Amniotic epithelial cell (primary cell): ENCODE measurements around the gene DHH.
"Not testable (repeated sequence)": the region's sequence is repeated elsewhere in the genome, so short reads cannot be mapped to it uniquely, and the experiment has no call there.

Experiments used
- DNase-seq: peaks from one replicate; pipeline ENCODE4 v3.0.0-alpha.2; 2010; ENCODE audit warnings: low read depth

Gene DHH

DNA sequence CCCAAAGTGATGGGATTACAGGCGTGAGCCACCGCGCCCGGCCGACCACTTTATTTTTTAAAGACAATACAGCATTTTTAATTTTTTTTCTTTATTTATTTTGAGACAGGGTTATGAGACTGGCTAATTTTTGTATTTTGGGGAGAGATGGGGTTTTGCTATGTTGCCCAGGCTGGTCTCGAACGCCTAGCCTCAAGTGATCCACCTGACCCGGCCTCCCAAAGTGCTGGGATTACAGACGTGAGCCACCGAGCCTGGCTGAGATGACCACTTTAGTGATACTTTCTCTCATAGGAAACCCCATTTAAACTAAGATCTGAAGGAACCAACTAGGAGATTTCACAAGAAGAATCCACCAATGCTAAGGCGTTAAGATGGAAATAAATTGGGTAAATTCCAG lies 23.6 kb downstream of the DHH start:
- DNase-seq = no peak

DNA sequence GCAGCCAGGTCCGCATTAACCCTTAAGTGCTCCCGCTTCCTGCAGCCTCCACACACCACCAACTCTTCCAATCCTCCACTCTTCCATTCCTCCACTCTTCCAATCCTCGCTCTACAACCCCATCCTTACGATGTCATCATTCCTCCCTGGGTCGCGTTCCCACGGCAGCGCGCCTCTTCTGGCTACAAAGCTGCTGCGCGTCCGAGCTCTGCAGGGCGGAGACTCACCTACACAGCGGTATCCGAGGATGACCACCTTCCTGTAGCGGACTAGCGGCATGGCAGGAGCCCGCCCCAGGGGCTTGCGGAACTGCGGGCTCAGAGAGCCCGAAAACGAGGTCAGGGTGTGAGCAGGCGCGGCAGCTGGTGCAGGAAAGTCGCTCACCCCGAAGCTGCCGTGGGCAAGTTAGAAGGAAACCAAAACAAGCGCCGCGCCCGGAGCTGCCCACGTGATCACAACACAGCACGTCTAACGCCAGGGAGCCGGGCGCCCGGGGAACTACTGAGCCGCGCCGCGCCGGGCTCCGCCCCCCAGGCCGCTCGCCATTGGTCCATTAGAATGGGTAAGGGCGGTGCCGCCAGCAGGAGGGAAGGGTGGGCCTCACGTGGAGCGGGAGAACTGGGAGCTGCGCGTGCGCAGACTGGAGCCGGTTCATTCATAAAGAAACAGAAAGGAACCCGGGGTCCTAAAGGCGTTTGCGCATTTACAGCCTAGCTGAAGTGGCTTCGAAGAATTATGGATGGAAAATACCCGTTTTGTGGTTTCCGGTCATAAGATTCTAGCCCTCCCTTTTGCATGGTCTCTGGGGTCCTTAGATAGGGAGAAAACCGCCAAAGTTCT lies 24.9 kb downstream of the DHH start, which contains the start of gene RHEBL1:
RHEBL1 (minus strand) TSS at position 473 of the 840 bp plus-strand sequence; CDS start at position 279, 194 bp downstream.
- peak; percentile 90 for DNase-seq

DNA sequence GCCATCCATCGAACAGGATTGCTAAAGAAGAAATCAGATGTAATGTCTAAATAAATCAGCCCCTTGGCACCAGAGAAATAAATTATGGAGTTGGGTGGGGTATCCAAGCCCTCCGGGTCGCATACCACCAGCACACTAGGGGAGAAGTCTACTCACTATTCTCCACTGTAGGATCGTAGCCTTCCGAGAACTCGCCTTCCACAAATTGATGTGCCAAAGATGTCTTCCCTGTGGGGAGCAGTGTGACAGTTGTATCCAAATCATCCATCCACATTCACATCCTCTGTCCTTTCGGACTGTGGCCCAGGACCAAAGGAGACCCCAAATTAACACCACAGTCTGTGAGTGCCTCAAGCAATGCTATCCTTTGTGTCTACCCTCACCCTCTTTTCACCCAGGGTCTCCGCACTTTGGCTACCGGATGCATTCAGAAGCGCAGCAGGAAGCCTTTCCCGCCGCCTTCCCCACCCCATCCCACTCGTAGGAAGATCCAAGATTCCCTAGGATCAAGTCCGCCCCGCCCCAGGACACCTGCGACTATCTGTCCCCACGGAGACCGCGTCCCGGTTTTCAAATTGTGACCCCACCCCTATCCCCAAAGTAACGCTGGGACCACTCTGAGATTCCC lies 25.6 kb downstream of the DHH start:
- no peak for DNase-seq

DNA sequence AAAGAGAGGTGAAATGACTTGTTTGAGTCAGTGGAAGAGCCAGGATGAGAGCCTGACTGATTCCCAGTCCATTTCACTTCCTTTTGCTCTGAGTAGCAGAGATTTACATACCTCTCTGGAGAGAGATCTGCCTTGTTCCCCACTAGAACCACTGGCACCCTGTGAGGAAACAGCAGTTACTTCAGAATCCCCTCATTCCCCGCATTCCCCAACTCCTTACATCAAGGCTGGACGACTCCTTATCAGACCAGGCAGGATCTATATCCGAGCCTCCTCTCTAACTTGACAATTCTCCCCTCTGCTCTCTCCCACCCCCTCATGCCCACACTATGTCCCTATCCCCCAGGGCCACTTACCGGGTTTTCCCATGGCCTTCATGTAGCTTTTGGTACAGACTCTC lies 28.5 kb downstream of the DHH start:
- DNase-seq = no peak

DNA sequence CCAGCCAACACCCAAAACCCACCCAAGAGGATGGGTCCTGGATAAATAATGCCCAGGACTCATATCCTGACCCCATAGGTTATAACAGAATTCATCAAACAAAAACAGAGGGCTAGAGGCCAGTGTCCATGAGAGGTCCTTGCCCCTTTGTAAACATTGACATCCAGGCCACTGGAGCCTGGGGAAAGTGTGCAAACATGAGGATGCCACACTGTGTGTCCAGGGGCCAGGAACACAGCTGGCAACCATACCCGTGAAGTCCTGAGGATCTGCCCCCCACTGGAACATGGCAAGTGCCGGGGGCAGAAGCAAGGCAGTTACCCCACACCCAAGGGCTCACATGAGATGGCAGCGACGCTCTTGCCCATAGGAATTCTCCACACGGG lies 29.8 kb downstream of the DHH start:
- DNase-seq = no peak

DNA sequence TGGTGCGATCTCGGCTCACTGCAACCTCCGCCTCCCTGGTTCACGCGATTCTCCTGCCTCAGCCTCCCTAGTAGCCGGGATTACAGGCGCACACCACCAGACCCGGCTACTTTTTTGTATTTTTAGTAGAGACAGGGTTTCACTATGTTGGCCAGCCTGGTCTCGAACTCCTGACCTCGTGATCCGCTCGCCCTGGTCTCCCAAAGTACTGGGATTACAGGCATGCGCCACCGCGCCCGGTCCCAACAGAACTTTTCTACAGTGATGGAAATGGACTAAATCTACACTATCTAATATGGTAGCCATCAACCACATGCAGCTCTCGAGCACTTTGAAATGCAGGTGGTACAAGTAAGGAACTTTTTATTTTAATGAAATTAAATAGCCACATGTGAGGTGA lies 32.7 kb downstream of the DHH start:
- not testable (repeated sequence) for DNase-seq

DNA sequence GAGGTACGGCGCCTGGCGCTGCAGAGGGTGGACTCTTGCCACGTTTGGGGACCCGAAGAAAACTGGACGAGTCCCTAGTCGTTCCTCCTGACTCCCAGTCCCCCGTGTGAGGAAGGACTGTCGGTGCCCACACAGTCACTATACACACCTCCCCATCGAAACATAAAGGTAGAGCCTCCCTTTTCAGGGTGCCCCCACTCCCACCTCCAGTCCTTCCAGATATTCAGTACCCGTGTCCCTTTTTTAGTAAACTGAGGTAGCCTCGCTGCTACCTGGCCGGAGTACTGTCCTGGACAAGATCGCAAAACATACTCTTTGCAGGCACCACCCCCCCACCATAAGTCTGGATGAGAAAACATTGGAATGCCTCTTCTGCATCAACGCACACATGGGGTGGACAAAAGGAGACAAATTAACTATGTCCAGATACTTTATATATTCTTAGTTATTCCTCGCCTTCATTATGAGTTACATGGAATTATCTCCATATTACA lies 33.4 kb downstream of the DHH start:
- no peak for DNase-seq

DNA sequence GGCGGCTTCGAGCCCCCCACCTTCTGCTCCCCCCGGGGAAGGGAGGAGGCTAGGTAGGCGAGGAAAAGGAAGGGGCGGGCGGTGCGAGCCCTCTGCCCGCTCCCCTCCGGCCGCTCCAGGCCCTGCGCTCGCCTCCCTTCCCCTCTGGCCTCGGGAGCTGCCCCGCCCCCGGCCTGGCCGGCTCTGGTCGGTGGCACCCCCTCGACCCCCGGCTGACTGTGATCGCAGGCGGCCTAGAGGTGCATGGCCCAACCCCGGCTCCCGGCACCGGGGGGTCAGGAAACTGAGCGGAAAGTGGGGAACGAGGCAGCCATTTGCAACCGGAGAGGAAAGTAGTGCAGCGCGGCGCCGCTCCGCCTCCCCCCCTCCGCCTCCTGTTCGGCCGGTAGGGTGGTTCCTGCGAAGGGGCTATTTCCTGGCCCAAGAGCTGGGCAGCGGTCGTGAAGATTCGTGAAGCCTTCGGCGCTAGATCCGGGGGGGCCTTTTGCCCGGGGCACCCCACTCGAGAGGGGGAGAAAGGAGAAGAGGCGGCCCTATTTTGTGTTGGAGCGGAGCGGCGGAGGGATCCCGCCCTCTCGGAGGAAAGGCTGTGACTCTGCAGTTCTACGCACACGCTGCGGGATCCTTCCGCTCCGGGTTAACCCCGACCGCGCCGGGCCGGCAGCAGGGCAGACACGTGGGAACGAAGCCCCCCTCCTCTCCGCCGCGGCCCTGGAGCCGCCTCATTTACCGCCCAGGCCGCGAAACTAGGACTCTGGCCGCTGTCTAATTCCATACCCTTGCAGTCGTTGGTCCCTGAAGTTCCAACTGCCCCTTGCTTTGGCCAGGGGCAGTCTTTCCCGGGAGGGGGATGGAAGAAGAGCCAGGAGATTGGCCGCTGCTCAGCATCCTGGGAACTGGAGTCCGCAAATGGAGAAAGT lies 34.1 kb downstream of the DHH start, which contains the start of gene KMT2D:
KMT2D (minus strand) TSS at position 558 of the 920 bp plus-strand sequence. CDS start 5,470 bp downstream, outside the sequence.
- peak; percentile 96 for DNase-seq

DNA sequence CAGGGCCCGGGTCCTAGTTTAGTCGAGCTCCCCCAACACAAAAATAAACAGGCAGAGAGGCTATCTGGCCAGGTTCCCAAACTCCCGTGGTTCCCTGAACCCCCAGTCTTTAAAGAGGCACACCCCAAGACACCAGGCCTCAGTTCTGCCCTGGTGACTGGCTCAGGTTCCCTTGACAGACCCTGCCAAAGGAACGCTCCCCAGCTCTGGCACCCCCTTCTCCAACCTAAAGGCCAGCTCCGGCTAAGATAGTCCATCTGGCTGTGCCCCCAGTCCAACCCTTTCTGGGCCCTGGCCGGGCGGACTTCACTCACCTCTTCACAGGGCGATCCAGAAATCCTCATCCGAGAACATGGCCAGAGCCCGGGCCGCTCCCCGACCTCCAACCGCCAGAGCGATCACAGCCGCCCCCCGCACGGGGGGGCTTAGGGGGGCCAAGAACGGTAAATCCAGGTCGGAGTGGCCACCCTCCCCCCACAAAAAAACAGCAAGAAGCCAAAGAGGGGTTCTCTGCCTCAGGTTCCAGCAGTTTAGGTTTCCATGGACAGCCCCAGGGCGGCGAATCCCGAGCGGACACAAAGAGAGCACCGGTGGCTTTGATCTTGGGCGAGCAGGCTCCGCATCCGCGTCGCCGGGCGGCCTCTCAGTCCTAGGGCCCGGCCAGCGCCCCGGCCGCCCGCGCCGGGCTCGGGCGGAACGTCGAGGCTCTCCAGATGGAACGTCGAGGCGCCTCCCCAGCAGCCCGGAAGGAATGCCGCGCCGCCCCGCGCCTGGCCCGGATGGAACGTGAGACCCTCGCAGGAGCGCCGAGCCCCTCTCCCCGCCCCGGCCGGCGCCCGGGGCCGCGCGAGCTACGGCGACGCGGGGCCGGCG lies 35.1 kb downstream of the DHH start:
- peak; percentile 16 for DNase-seq

DNA sequence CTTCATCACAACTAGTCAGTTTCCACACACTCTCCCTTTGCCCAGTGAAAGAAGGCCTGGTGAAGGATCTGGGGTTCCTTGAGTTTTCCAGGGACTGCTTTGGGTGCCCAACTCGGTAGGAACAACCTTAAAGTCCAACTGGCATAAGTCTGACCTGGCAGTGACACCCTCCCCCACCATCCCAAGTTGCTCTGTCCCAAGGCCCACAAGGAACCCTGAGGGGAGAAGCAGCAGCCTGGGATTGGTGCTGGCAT lies 35.6 kb downstream of the DHH start:
- no peak for DNase-seq

DNA sequence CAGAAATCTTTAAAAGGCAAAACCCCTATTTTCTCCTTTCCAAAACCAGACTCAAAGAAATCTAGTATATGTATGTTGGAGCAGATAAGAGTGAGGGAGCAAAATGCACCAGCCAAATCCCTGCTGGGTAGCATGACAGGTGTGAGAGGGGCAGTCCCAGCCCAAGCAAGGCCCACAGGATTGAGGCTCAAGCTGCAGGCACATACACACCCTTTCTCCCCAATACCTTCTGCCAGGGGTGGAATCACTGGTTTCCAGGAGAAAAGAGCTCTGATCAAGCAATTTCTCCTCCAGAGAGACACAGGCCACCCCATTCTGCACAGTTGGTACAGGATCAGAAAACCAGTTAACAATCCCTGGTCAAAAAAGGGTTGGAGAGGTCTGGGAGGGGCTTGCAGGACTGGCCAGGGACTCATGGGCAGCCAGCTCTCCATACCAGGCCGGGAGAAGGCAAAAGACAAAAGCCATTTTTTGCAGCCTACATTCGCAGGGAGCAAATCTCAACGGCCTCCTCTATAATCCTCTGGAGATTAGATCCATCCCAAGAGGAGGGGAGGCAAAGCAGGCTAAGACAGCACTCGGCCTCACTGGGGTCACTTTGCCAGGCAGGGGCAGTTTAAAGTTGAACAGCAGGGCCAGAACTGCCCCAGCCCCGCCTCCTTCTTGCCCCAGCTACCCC lies 36.1 kb downstream of the DHH start:
- no peak for DNase-seq

DNA sequence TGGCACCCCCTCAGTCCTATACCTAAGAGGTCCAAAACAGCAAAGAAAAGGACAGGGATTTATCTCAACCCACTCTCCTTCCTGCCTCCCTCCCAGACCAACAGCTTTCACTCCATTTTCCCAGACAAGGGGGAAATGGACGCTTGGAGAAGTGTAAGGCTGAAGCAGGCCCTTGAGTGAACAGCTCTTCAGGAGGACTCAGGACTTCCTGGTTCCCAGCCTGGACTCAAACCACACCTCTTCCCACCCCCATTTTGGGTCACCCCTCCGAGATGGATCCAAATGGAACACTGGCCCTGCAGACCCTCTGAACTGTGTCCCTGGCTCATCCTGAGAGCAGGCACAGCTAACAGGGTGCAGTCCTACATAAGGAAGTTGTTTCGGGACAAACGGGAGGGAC lies 36.7 kb downstream of the DHH start:
- DNase-seq = no peak

DNA sequence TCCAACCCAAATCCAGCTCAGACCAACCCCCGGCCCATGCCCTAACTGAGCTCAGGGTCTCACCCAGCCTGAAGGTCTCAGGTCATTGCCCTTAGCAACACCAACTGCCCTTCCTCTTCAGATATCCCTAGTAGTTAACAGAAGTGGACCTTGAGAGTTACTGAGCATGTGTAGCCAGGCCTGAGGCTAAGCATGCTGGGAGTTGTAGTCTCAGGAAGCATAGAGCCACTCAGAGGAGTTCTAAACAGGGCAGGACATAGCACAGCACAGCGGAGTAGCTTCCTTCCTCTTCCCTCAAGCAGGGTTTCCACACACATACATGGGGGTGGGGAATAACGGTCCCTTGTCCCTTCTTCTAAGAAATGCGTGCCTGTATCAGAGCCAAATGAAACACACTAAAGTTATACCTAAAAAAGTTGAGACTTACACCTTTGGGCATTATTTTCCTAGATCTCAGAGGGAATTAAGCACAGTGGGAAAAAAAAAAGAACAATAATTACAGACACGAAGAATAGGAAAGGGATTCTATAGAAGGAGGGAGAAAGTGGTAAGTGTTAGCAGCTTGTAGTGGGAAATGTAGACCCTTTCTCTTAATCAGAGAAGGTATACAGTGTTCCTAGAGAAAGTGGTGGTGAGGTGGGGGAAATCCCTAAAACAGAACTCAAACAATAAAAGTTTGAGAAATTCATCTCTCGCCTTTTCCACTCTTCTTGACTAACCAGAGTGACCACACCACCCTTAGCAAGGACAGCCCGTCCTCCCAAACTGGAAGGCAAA lies 38.4 kb downstream of the DHH start:
- DNase-seq = peak; percentile 86

DNA sequence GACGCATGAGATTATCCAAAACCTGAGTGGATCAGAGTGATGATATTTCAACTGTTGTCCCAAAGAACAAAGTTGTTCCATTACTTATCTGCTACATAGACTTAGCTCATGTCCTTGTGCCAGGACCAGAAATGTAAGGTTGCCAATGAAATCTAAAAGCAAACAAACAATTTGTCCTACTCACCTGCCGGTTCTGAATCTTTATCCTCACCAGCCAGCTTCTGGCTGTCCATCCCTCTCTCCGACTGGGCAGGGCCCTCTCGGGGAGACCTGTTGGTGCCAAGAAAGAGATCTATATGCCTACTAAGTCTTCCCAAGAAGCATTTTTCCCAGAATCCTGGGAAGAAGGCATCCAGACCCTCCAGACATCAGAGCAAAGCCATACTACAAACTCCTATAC lies 39.5 kb downstream of the DHH start:
- no peak for DNase-seq

DNA sequence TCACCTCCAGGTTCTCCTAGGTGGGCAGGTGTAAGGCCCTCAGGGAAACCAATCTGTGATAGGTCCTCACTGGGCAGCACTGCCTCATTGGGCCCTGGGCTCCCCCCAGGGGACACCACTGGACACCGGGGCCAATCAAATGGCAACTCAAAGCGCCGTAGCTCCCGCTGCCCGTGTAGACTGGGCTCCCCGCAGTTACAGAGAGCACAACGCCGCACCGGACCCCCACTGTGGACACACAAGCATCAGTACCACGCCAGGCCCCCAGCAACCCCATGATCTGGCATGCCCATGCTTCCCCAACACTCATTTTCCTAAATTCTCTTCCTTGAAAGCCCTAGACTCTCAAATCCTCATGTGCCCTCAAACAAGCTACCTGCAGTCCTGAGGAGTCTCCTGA lies 40.1 kb downstream of the DHH start:
- no peak for DNase-seq

DNA sequence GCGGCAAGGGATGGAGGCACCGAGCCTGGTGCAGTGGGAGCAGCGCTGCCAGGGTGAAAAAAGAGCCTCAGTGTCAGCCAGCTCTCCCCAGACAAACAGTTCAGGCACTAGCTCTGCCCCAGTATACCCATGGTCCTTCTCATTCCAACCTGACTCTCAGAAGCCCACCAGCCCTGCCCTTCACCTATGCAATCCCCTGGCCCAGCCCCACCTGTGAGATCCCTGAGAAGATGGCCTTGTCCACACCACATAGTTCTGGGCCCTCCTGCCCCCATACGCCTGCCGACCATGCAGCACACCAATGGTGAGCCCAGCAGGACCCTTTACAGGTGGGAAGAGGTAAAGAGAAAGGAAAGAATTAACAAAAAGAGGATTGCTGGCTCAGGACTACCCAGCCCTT lies 40.5 kb downstream of the DHH start:
- no peak for DNase-seq

DNA sequence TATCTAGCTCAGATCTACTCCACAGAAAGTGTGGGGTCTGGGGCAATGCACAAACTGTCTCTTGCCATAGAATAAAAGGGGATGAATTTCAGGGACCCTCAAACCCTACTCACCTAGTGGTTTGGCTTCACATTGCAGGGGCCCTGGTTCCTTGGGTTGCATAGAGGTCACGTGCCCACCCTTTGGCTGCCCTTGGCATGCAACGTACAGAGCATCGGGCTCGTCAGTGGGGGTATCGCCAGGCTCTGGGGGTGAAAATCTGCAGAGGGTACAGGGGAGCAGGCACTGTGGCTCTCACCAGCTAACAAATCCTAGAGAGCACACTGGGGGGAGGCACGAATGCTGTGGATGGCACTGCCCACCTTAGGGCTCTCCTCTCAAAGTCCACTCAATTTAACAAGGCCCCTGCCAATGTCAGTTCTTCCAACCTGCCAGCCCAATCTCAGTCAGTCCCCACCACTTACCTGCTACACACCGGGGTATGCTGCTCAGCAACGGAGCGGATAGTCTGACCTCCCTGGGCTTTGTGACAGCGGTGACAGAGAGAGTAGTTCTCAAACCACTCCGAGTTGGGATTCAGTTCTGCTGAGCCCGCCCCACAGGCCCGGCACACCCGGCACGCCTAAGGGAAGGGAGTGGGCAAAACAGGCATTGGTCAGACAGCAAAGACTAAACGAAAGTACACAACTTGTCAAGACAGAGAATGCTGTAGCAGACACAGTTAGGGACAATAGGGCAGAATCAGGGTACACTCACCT lies 42.0 kb downstream of the DHH start:
- no peak for DNase-seq

DNA sequence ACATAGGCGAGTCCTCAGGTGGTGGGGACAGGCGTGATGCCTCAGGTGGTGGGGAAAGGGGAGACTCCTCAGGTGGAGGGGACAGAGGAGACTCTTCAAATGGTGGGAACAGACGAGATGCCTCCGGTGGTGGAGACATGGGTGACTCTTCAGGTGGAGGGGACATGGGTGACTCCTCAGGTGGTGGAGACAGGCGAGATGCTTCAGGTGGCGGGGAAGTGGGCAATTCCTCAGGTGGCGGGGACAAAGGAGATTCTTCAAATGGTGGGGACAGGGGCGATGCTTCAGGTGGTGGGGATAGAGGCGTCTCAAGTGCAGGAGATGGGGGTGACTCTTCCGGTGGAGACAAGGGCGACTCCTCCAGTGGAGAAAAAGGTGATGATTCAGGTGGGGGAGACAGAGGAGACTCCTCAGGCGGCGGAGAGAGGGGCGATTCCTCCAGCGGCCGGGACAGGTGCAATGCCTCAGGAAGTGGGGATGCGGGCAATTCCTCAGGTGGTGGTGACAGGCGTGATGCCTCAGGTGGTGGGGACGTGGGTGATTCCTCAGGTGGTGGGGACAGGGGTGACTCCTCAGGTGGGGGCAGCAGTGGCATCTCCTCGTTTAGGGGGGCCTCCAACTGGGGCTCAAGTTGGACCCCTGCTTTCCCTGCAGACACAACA lies 42.7 kb downstream of the DHH start:
- DNase-seq = no peak

DNA sequence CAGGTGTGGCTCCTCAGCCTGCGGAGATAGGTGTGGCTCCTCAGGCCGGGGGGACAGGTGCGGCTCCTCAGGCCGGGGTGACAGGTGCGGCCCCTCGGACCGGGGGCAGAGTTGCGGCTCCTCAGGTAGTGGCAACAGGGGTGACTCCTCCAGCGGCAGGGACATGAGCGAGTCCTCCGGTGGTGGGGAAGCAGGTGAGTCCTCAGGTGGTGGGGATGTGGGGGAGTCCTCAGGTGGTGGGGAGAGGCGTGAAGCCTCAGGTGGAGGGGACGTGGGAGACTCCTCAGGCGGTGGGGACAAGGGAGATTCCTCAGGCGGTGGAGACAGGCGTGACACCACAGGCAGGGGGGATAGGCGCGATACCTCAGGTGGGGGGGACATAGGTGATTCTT lies 43.2 kb downstream of the DHH start:
- no peak for DNase-seq
